Kidney (tissue), 14 donors: ENCODE measurements around the gene PRKAB2. TPM values are rescaled to one million over a fixed set of nuclear protein-coding genes. Genes with fewer than 3 reads are reported as not detected.

Experiments used
- DNase-seq, 5 donors: peaks; one replicate each; pipeline ENCODE4 v3.0.0-alpha.2; 2013 to 2020
- FAIRE-seq: peaks from 2 replicates; lab custom pipeline; 2012; peaks lifted over from hg19 to GRCh38; lab: Jason Lieb, UNC
- H3K27ac ChIP-seq, 2 donors: one replicate each; pipeline ENCODE4 v1.7.0; 2013; ENCODE audit warnings: low read depth in 2 of 2, low read length in 2 of 2, inconsistent platforms in 1 of 2
- H3K27me3 ChIP-seq: one replicate; pipeline ENCODE4 v1.7.1; 2013; ENCODE audit warnings: low read length, inconsistent platforms; ENCODE audit not compliant: control insufficient read depth, insufficient read depth
- H3K36me3 ChIP-seq, 3 donors: one replicate each; pipeline versions ENCODE4 v1.7.0 to v1.7.1; 2013; ENCODE audit warnings: low read length in 3 of 3, control low read depth in 1 of 3, inconsistent platforms in 1 of 3; ENCODE audit not compliant: insufficient read depth in 3 of 3, control insufficient read depth in 2 of 3
- H3K4me1 ChIP-seq, 3 donors: one replicate each; pipeline versions ENCODE4 v1.7.0 to v1.7.1; 2013; ENCODE audit warnings: low read length in 3 of 3, inconsistent platforms in 1 of 3, low read depth in 1 of 3; ENCODE audit not compliant: control insufficient read depth in 2 of 3, insufficient read depth in 2 of 3
- H3K4me3 ChIP-seq, 3 donors: one replicate each; pipeline versions ENCODE4 v1.7.0 to v1.8.1; 2013; ENCODE audit warnings: low read length in 3 of 3, control low read depth in 1 of 3, inconsistent platforms in 1 of 3
- H3K9ac ChIP-seq, 3 donors: one replicate each; pipeline versions ENCODE4 v1.7.0 to v1.7.1; 2013; ENCODE audit warnings: low read length in 3 of 3, control low read depth in 1 of 3, inconsistent platforms in 1 of 3
- H3K9me3 ChIP-seq, 3 donors: one replicate each; pipeline versions ENCODE4 v1.7.0 to v1.7.1; 2013; ENCODE audit warnings: low read length in 3 of 3, control low read depth in 1 of 3, inconsistent platforms in 1 of 3; ENCODE audit not compliant: control insufficient read depth in 2 of 3, insufficient read depth in 1 of 3
- CTCF ChIP-seq: IDR thresholded peaks from 3 replicates; pipeline ENCODE4 v1.5.1; 2012; ENCODE audit warnings: mild to moderate bottlenecking, moderate library complexity, borderline replicate concordance; ENCODE audit not compliant: insufficient read depth; ENCODE audit errors: extremely low read depth
- intact Hi-C: fragments of 100-400 bp; cut with DNase I; formaldehyde crosslinking; loops from one replicate; pipeline ENCODE4 v1.11.1; 2022
- polyA plus RNA-seq: library from polyadenylated mRNA; stranded (reverse); fragments of 350-450 nt; fragmentation: Illumina TruSeq; extraction: RNeasy Lipid Tissue Mini Kit (QIAGEN cat#74804); gene quantifications from one replicate; pipeline ENCODE4 v1.2.3, GENCODE V29; 2014; ENCODE audit warnings: low read depth, low replicate concordance; ENCODE audit not compliant: insufficient read depth
- total RNA-seq: library from RNA; stranded (reverse); fragmentation: NEBNext Ultra II Directional; extraction: Animal tissue kit (Norgen Biotek cat#: 25700); gene quantifications from one replicate; pipeline ENCODE4 v1.2.1, GENCODE V29; 2021
- donor health status: control.
- donor health status: control.
- donor health status: control.
- donor health status: control.
- donor health status: control.
- donor health status: DM: yes; HTN: yes; CAD: no.
- donor health status: Normal renal cell carcinoma (clear cell type).

PRKAB2 gene
- total and polyA plus RNA-seq, 2 donors from 2014 or later = 8.7 to 12.7 TPM

GRCh38 chr1:147105909-147106308 is 66.4 kb downstream of the PRKAB2 start:
- no peak for TF ChIP-seq CTCF
- DNase-seq (no peak), FAIRE-seq (no peak)
- no peaks in the 10 kb centered on the region for H3K27me3 ChIP-seq
- H3K36me3 ChIP-seq = no peaks in the 10 kb centered on the region
- no peak overlapping the region for H3K9ac ChIP-seq
- intact Hi-C loops = no loop called here
- no peaks in the 10 kb centered on the region for H3K4me1 ChIP-seq
- no peaks in the 10 kb centered on the region for H3K9me3 ChIP-seq
- H3K27ac ChIP-seq = no peak overlapping the region
- no peak overlapping the region for H3K4me3 ChIP-seq

Other genes starting within 250 kb of the PRKAB2 start
- 13.3 TPM for gene NBPF12, start 234.1 kb downstream of the PRKAB2 start, total RNA-seq
- gene NBPF12, start 234.1 kb downstream of the PRKAB2 start, polyA plus RNA-seq = 4.5 TPM
- gene FMO5, start 52.9 kb upstream of the PRKAB2 start, total RNA-seq = 9.5 TPM
- gene FMO5, start 52.9 kb upstream of the PRKAB2 start, polyA plus RNA-seq = 12.3 TPM
- gene CHD1L, start 70.2 kb upstream of the PRKAB2 start, total RNA-seq = 27.7 TPM
- gene CHD1L, start 70.2 kb upstream of the PRKAB2 start, polyA plus RNA-seq = 15.2 TPM